Stimulated activated CD8-positive, alpha-beta memory T cell treated with anti-CD3 and anti-CD28 coated beads, Interleukin-12 subunit alpha, Interleukin-12 subunit beta, amount 100 ng/mL, for 24 hours (primary cell): ENCODE data around the gene TSSK3.
A peak's percentile ranks its signal among the peaks of the same experiment; 100 is the strongest.

Experiments used
- DNase-seq: peaks from one replicate; pipeline ENCODE4 v3.0.0-alpha.2; 2020; ENCODE audit errors: extremely low read depth

The TSSK3 gene

DNA sequence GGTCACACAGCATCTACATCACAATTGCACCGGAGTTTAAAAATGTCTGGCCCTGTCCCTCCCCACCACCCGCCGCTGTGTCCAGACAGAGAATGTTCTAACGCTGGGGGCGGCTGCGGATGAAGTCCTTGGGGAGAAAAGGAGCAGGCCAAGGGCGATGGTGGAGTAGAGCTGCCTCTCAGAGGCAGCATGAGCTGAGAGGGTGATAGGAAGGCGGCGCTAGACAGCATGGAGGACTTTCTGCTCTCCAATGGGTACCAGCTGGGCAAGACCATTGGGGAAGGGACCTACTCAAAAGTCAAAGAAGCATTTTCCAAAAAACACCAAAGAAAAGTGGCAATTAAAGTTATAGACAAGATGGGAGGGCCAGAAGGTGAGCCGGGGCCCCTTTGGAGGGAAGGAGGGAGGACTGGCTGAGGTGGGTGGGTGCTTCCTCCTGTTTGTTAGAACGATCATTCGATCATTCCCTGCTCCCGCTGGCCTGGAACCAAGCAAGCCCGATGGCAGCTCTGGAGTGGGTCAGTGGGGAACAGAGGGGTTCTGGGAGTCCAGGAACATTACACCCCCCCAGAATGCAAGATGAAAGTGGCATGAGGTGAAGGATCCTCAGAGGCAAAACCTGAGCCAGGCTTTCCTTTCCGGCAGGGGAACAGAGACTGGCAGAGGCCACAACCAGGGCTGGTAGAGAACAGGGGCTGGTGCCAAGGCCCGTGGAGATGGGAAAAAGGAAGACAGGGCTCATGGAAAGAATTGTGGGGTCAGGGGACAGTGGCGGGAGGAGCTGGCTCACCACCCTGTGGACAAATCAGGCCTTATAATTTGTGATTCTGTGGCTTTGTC is at the start of gene TSSK3, which contains the start of gene FAM229A:
Gene TSSK3, plus strand, starts transcription at position 66 of the 840 bp plus-strand sequence. Its CDS starts 163 bp downstream, at position 229.
Gene FAM229A, minus strand, starts transcription at position 12 of the 840 bp plus-strand sequence. CDS start 394 bp downstream, outside the sequence.
- DNase-seq, result no peak

GRCh38 chr1:32316903-32317277 is 45.4 kb upstream of the TSSK3 start:
- DNase-seq, result no peak

DNA sequence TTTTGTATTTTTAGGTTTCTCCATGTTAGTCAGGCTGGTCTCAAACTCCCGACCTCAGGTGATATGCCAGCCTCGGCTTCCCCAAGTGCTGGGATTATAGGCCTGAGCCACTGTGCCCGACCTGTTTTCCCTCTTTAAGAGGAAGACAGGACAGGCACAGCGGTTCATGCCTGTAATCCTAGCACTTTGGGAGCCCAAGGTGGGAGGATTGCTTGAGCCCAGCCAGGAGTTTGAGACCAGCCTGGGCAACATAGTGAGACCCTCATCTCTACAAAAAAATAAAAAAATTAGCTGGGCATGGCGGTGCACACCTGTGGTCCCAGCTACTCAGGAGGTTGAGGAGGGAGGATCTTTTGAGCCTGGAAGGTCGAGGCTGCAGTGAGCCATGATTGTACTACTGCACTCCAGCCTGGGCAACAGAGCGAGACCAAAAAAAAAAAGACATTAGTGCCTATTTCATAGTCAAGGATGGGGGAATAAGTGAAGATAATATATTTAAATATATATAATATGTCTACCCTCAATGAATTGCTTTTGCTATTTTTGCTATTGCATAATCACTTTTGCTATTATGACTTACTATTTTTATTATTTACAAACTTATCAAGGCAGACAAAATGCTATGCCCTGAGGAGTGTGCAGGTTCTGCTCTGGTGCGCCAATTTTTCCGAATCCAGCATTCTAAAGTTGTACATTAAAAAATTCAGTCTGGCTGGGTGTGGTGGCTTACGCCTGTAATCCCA is 44.0 kb upstream of the TSSK3 start:
- DNase-seq, result no peak

DNA sequence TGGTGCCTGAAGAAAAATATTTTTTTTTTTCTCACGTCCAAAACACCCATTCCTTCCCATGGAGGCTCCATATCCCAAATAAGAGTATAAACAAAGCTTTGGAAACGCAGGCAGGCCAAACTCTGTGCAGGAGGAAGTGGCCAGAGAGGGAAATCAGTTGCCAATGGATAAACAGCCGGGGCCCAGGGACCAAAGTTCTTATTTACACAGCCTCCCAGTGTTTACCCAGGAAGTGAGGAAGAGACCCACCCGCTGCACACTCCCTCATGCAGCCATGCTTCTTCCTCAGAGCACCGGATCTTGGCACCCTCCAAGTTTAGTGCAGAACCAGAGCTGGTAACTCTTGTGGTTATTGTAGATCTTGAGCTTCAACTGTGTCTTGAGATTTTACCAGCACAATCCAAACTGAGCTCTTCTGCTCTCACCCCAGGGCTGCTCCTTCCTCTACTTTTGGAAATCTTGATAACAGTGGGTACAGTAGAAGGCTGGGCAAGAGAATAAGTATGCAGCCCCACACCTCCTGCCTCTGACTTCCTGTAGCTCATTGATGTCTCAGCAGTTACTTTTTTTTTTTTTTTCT is 40.5 kb upstream of the TSSK3 start:
- DNase-seq, result no peak

GRCh38 chr1:32327204-32327603 is 35.1 kb upstream of the TSSK3 start:
- DNase-seq, result no peak

DNA sequence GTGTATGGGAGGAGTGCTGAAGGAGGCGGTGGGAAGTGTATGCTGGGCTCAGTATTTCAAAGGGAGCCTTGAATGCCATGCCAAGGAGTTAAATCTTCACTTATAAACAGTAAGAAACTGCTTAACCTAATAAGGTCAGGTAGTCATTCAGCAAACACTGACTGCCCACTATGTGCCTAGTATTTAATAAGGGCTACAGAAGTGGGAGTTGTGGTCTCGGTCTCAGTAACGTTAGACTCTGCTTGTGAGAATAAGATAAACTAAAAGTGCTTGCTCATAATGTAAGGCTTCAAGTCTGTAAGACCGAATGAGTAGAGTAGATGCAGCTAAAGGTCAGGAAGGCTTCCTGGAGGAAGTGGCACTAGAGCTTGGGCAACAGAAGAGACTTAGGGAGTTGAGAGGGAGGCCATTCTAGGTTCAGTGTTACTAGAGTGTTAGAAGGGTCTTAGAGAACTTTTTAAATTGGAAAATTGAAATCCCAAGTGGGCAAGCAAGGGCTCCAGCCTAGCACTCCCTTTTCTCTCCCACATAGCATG is 32.3 kb upstream of the TSSK3 start:
- no peak for DNase-seq

- DNase-seq, result no peak
These were observed 31.7 kb upstream of the TSSK3 start for GRCh38 chr1:32330558-32331151.

GRCh38 chr1:32331549-32331948 is 30.8 kb upstream of the TSSK3 start:
- DNase-seq, result no peak

- no peak for DNase-seq
These were observed 29.9 kb upstream of the TSSK3 start for GRCh38 chr1:32332290-32333079.

DNA sequence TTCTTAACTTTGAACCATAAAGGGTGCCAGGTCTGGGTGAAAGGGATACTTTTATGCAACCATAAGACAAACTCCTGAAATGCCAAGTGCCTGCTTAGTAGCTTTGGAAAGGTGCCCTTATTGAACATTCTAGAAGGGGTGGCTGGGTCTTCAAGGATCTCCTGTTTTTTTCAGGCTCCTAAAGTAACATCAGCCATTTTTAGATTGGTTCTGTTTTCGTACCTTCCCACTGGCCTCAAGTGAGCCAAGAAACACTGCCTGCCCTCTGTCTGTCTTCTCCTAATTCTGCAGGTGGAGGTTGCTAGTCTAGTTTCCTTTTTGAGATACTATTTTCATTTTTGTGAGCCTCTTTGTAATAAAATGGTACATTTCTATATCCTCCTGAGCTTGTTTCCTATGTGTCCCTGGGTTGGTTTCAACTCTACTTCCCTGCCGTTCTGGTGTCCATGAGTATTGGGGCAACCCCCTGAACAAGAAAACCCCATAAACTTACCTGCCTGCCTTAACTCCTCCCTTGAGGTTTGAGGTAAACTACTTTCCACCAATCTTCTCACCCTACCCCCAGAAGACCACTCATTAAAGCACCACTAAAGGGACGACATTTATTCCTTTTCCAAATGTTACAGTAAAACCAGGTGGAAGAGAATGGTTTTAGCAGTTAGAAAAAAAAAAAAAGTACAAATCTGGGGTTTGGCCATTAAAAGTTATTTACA is 28.9 kb upstream of the TSSK3 start:
- no peak for DNase-seq

GRCh38 chr1:32334274-32334861 is 28.0 kb upstream of the TSSK3 start:
- no peak for DNase-seq

DNA sequence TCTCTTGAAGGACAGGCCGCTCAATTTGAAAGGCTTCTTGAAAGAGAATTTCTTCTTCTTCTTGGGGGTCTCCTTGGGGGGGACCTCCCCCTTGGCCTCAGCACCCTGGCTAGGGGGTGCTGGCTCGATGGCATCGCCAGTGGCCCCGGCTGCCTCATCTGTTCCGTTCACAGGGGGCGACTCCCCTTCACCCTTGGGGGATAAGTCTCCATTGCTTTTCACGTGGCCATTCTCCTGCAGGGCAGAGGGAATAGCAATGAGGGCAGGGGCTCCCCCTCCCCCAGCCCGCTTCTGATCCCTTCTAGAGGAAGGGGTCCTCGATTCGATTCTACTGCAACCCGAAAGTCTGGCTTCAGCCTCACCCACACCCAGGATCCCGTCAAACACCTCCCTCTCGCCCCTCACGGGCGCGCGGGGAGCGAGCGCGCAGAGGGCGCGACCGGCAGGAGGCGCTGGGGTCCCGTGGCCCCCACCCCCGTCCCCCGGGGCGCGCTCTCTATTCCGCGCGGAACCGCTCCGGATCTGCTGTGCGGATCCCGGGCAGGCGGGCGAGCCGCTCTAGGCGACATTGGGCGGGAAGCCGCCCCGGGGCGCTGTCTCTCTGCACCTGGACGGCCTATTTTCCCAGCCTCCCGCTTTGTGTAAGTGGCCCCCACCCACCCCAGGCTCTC is 27.3 kb upstream of the TSSK3 start:
- no peak for DNase-seq

- no peak for DNase-seq
These were observed 26.9 kb upstream of the TSSK3 start for GRCh38 chr1:32335535-32335789.

DNA sequence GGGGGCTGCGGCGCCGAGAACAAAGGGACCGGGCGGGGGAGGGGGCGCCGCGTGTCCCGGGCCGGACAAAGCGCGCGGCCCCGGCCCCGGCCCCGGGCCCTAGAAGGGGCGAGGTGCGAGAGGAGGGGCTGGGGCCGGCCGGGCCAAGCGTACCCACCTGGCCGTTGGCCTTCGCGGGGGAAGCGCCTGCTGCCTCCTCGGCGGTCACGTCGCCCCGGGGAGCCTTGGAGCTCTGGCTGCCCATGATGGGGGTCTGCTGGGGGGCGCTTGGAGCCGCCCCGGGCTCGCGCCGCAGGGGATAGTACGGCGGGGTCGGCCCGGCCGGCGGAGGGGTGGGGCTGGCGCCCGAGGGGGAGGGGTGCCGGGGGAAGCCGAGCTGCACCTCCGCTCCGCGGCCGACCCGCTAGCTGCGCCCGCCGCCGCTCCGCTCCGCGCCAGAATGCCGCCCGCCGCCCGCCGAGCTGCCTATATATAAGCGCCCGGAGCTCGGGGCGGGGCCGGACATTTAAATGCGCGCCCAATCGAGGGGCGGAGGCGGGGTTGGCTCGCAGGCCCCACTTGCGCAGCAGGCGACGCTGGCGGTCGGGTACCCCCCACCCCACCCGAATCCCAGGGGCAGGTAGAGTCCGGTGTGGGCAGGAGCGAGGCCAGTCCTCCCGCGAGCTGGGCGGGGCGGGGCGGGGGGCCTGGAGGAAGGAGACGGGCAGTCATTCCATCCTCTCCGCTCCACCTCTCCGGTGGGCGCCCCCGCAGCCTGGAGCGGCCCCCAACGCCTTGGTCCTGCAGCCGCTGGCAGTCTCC is 26.3 kb upstream of the TSSK3 start, which contains the start of gene MARCKSL1:
Gene MARCKSL1, minus strand, starts transcription at position 444 of the 801 bp plus-strand sequence. Its CDS starts 200 bp downstream, at position 244.
- DNase-seq, result peak; percentile 53

GRCh38 chr1:32336591-32336932 is 25.8 kb upstream of the TSSK3 start:
- no peak for DNase-seq

GRCh38 chr1:32336963-32337675 is 25.2 kb upstream of the TSSK3 start:
- no peak for DNase-seq

- DNase-seq, result no peak
These were observed 24.3 kb upstream of the TSSK3 start for GRCh38 chr1:32337855-32338636.
